Activated T-cell treated with anti-CD3 and anti-CD28 coated beads for 1 hour (primary cell): ENCODE data around the gene GGN.
A peak's percentile ranks its signal among the peaks of the same experiment; 100 is the strongest.
"Not testable (repeated sequence)": the region's sequence is repeated elsewhere in the genome, so short reads cannot be mapped to it uniquely, and the experiment has no call there.

ENCODE experiments used
- DNase-seq: peaks from one replicate; pipeline ENCODE4 v3.0.0-alpha.2; 2020; ENCODE audit warnings: low read depth

GGN gene

GRCh38 chr19:38411041-38411712 is 23.3 kb upstream of the GGN start:
- no peak for DNase-seq

DNA sequence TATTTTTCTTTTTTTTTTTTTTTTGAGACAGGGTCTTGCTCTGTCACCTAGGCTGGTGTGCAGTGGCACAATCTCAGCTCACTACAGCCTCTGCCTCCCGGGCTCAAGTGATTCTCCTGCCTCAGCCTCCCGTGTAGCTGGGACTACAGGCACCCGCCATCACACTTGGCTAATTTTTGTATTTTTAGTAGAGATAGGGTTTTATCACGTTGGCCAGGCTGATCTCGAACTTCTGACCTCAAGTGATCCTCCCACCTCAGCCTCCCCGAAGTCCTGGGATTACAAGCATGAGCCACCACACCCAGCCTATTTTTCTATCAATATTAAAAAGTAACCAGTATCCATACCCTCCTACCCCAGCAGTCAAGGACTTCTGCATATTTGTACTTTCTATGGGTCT is 22.6 kb upstream of the GGN start:
- not testable (repeated sequence) for DNase-seq

DNA sequence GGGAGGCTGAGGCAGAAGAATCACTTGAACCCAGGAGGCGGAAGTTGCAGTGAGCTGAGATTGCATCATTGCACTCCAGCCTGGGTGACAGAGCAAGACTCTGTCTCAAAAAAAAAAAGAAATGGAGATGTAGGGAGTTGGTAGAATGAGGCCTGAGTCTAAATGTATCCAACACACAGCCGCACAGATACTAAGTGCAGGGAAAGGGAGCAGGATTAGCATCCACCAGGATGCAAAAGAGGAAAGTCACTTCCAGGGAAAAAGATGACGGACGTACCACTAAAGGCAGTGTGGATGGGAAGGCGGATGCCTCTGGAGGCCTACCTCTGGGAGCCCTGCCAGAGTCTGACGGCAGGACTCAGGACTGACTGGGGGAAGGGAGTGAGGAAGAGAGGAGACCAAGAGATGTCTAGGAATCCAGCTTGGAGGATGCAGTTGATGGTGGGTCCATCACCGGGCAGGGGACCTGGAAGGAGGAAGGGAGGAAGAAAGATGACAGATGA is 21.8 kb upstream of the GGN start:
- no peak for DNase-seq

- DNase-seq = no peak
Observed at GRCh38 chr19:38405276-38405675, 17.4 kb upstream of the GGN start.

GRCh38 chr19:38404858-38405257 is 17.0 kb upstream of the GGN start:
- DNase-seq = no peak

DNA sequence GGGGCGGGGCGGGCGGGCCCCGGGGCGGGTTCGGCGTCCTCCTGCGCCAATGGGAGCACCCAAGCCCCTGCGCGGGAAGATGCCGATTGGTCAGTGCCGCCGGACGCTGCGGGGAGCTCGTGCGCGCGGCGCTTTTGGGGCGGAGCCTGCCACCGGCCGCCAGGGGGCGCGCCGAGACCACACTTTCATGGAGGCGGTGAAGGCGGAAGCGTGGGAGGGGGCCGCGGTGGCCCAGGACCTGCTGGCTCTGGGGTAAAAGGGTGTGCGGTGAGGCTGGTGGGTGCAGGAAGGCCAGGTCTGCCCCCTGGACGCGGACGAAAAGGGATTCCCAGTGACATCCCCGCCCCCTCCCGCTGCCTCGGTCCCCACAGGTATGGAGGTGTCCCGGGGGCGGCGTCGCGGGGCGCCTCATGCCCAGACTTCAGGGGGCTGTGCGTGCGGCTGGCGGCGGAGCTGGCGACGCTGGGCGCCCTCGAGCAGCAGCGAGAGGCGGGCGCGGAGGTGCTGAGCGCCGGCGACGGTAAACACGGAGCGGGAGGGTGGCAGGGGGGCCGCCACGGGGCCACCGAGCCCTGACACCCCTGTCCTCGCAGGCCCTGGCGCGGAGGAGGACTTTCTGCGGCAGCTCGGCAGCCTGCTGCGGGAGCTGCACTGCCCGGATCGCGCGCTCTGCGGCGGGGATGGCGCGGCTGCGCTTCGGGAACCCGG is 15.3 kb upstream of the GGN start, which contains the start of gene FAM98C:
FAM98C (plus strand) TSS at position 127 of the 708 bp plus-strand sequence; CDS start at position 188, 61 bp downstream.
- DNase-seq = peak; percentile 97

DNA sequence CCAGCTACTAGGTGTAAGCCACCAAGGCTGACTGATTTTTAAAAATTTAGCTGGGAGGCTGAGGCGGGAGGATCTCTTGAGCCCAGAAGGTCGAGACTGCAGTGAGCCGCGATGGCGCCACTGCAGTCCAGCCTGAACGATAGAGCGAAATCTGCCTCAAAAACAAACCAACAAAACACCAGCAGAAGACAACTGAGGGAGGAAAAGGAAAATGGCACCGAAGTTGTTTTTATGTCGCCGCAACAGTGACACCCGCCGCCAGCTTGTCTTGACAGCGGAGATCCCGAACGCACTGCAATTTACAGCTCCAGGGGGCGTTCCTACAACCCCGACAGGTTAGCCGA is 14.8 kb upstream of the GGN start:
- no peak for DNase-seq

DNA sequence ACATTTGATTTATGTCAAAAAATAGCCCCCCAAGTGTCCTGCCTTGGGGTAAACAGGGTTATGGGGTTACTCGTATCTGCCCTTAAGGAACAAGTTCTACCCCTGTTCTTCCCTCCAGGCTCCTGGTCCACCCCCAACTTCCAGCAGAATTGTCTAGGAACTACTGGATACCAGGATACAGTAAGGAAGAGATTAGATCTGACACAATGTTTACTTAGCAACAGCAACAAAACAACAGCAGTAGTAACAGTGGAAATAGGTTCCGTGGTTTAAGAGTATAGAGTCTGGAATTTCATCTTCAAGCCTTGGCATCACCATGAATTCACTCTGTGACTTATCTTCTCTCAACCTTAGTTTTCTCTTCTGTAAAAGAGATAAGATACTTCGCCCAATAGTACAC is 13.3 kb upstream of the GGN start:
- no peak for DNase-seq

DNA sequence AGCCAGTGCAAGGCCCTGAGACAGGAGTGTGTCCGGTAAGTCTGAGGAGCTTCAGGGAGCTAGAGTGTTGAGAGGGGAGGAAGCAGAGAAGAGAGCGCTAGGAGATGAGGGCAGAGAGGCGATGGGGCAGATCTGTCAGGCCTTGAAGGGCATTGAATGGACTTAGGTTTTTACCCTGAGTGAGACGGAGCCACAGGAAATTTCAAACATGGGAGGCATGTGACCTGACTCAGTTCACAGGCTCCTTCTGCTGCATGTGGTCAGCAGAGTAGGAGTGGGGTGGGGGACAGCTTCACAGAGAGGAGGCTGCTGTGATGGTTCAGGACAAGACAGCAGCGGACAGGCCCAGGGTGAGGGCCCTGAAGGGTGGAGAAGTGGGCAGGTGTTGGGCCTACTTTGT is 12.5 kb upstream of the GGN start:
- no peak for DNase-seq

- no peak for DNase-seq
Observed at GRCh38 chr19:38399537-38399936, 11.7 kb upstream of the GGN start.

GRCh38 chr19:38399081-38399480 is 11.2 kb upstream of the GGN start:
- DNase-seq = no peak

- peak; percentile 30 for DNase-seq
Observed at GRCh38 chr19:38395381-38396114, 7.7 kb upstream of the GGN start.

- peak; percentile 50 for DNase-seq
Observed at GRCh38 chr19:38394488-38394887, 6.7 kb upstream of the GGN start.

DNA sequence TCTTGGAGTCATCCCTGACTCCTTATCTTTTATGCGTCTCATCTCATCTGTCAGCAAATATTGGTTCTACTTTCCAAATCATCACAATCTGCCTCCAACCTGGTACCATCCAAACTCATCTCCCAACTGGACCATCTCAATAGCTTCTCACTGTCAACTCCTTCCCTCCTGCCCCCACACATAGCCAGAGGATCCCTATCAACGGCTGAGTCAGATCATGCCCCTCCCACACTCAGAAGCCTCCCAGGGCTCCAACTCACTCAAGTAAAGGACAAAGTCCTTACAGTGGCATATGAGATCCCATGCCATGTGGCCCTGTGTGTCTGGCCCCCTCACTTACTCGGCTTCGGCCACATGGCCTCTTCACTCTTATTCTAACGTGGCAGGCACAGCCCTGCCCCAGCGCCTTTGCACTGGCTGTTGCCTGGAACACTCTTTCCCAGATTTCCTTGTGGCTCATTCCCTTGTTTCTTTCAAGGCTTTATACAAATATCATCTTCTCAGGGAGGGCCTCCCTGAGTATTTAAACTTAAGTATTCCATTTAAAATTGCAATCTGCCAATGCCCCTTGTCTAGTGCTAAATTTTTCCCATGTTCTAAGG is 5.0 kb upstream of the GGN start:
- DNase-seq = no peak

- no peak for DNase-seq
Observed at GRCh38 chr19:38391911-38392464, 4.2 kb upstream of the GGN start.

GRCh38 chr19:38389957-38390924 is 2.4 kb upstream of the GGN start:
- DNase-seq = no peak

- DNase-seq = no peak
Observed at GRCh38 chr19:38389101-38389925, 1.5 kb upstream of the GGN start.

GRCh38 chr19:38388349-38389100 is 691 bp upstream of the GGN start, which contains the start of gene SPRED3:
Gene SPRED3, plus strand, starts transcription at chr19:38388697. Its CDS starts 1,606 bp downstream, at chr19:38390303.
- DNase-seq = no peak

- no peak for DNase-seq
Observed at GRCh38 chr19:38386971-38387549, 774 bp downstream of the GGN start.
